HepG2 (cell line): ENCODE results near the gene TCEA3. TPM values are rescaled to one million over a fixed set of nuclear protein-coding genes. Genes with fewer than 3 reads are reported as not detected.

Experiments
- CAMTA2 ChIP-seq: sonication (generic); formaldehyde crosslinking; IDR thresholded peaks from 2 replicates; pipeline ENCODE4 v1.4.0; 2020; ENCODE audit warnings: mild to moderate bottlenecking, missing genetic modification reagents, borderline replicate concordance
- CEBPG ChIP-seq: IDR thresholded peaks from 2 replicates; pipeline ENCODE4 v1.6.1; 2016
- FOSL2 ChIP-seq: sonication (generic); formaldehyde crosslinking; IDR thresholded peaks from 2 replicates; pipeline ENCODE4 v1.4.0; 2020; ENCODE audit warnings: missing genetic modification reagents
- FOXP4 ChIP-seq: sonication (generic); formaldehyde crosslinking; IDR thresholded peaks from 2 replicates; pipeline ENCODE4 v1.4.0; 2020; ENCODE audit warnings: missing genetic modification reagents
- FUBP1 ChIP-seq: sonication (generic); formaldehyde crosslinking; IDR thresholded peaks from 2 replicates; pipeline ENCODE4 v1.5.1; 2020; ENCODE audit warnings: missing genetic modification reagents, mild to moderate bottlenecking, borderline replicate concordance
- GATAD1 ChIP-seq: IDR thresholded peaks from 2 replicates; pipeline ENCODE4 v1.6.1; 2016; ENCODE audit warnings: missing genetic modification reagents, missing compliant biosample characterization
- GZF1 ChIP-seq: sonication (generic); formaldehyde crosslinking; IDR thresholded peaks from 2 replicates; pipeline ENCODE4 v1.5.1; 2020; ENCODE audit warnings: mild to moderate bottlenecking, missing genetic modification reagents
- IRF1 ChIP-seq: sonication (generic); formaldehyde crosslinking; IDR thresholded peaks from 2 replicates; pipeline ENCODE4 v1.4.0; 2020; ENCODE audit warnings: low read depth, mild to moderate bottlenecking, missing genetic modification reagents
- NCOA5 ChIP-seq: sonication (generic); formaldehyde crosslinking; IDR thresholded peaks from 2 replicates; pipeline ENCODE4 v1.4.0; 2020; ENCODE audit warnings: missing genetic modification reagents
- NFIB ChIP-seq: sonication (generic); formaldehyde crosslinking; IDR thresholded peaks from 2 replicates; pipeline ENCODE4 v1.9.0; 2021; ENCODE audit warnings: missing genetic modification reagents, mild to moderate bottlenecking, borderline replicate concordance
- PAXIP1 ChIP-seq: sonication (generic); formaldehyde crosslinking; conservative IDR thresholded peaks from 2 replicates; pipeline ENCODE4 v1.4.0; 2020; ENCODE audit warnings: mild to moderate bottlenecking, missing genetic modification reagents, moderate library complexity
- TAF1 ChIP-seq: sonication (generic); formaldehyde crosslinking; IDR thresholded peaks from 2 replicates; pipeline ENCODE4 v1.4.0; 2020; ENCODE audit warnings: missing genetic modification reagents
- UBTF ChIP-seq: sonication (generic); formaldehyde crosslinking; IDR thresholded peaks from 2 replicates; pipeline ENCODE4 v1.4.0; 2020; ENCODE audit warnings: mild to moderate bottlenecking, missing genetic modification reagents
- ZNF512 ChIP-seq: sonication (generic); formaldehyde crosslinking; IDR thresholded peaks from 2 replicates; pipeline ENCODE4 v1.4.0; 2020; ENCODE audit warnings: mild to moderate bottlenecking, missing genetic modification reagents
- polyA plus RNA-seq, 8 experiments: library from polyadenylated mRNA; depleted of rRNA in 3 of 8; stranded (reverse) in 7 of 8; unstranded in 1 of 8; fragments of >200 nt; fragmentation: Illumina TruSeq in 4 of 8; extraction: Trizol in 4 of 8; gene quantifications; 2 replicates each; pipeline versions ENCODE4 v1.2.1 to v1.2.3, GENCODE V29; 2011 to 2016; ENCODE audit warnings: low read depth in 4 of 8, missing spikeins in 1 of 8, mixed read lengths in 1 of 8; ENCODE audit not compliant: insufficient read depth in 1 of 8
- total RNA-seq, 5 experiments: library from RNA; depleted of rRNA; stranded (reverse); fragments of >200 nt; fragmentation: Illumina TruSeq; extraction: Trizol; gene quantifications; 2 replicates each; pipeline ENCODE4 v1.2.3, GENCODE V29; 2016; ENCODE audit warnings: low read depth in 1 of 5

Gene TCEA3
- total and polyA plus RNA-seq, 2 of the 13 experiments (the other 11 are each of a cell fraction or from before 2014, with no cell fraction given) = 55.5 to 84.6 TPM

GRCh38 chr1:23376890-23377811, 47.4 kb downstream of the TCEA3 start (continued):
- no peak for TF ChIP-seq NCOA5 (CRISPR knock-in tag)
- TF ChIP-seq TAF1 (CRISPR knock-in tag) = no peak
- TF ChIP-seq CEBPG (CRISPR knock-in tag) = peak; percentile 24; the same call in 1 of the 2 replicates
- TF ChIP-seq NFIB = no peak
- TF ChIP-seq ZNF512 (CRISPR knock-in tag) = no peak
- TF ChIP-seq GATAD1 (CRISPR knock-in tag) = no peak
- 0 out of 2 replicates have a peak, but pooled peaks have one; percentile 37 for TF ChIP-seq PAXIP1 (CRISPR knock-in tag)
- 0 out of 2 replicates have a peak, but pooled peaks have one; percentile 15 for TF ChIP-seq UBTF (CRISPR knock-in tag)
- peak; percentile 76 for TF ChIP-seq FOSL2 (CRISPR knock-in tag)
- 0 out of 2 replicates have a peak, but pooled peaks have one; percentile 10 for TF ChIP-seq FOXP4 (CRISPR knock-in tag)
- no peak for TF ChIP-seq CAMTA2 (CRISPR knock-in tag)
- no peak for TF ChIP-seq FUBP1
- no peak for TF ChIP-seq IRF1
- no peak for TF ChIP-seq GZF1 (CRISPR knock-in tag)
